NCI-H2081 (cell line): ENCODE measurements around the gene SNRNP70.
A peak's percentile ranks its signal among the peaks of the same experiment; 100 is the strongest.
"Not testable (repeated sequence)": the region's sequence is repeated elsewhere in the genome, so short reads cannot be mapped to it uniquely, and the experiment has no call there.

Experiments
- DNase-seq, 2 experiments: peaks; one replicate each; lab custom pipeline; 2025; lab: John Stamatoyannopoulos, UW

SNRNP70 gene

GRCh38 chr19:49120325-49120683 lies 35.1 kb downstream of the SNRNP70 start:
- no peak for DNase-seq

- no peak for DNase-seq
Observed at GRCh38 chr19:49120868-49121267, 35.6 kb downstream of the SNRNP70 start.

- not testable (repeated sequence) for DNase-seq
Observed at GRCh38 chr19:49121841-49122240, 36.6 kb downstream of the SNRNP70 start.

- not testable (repeated sequence) for DNase-seq
Observed at GRCh38 chr19:49123285-49123684, 38.0 kb downstream of the SNRNP70 start.

DNA sequence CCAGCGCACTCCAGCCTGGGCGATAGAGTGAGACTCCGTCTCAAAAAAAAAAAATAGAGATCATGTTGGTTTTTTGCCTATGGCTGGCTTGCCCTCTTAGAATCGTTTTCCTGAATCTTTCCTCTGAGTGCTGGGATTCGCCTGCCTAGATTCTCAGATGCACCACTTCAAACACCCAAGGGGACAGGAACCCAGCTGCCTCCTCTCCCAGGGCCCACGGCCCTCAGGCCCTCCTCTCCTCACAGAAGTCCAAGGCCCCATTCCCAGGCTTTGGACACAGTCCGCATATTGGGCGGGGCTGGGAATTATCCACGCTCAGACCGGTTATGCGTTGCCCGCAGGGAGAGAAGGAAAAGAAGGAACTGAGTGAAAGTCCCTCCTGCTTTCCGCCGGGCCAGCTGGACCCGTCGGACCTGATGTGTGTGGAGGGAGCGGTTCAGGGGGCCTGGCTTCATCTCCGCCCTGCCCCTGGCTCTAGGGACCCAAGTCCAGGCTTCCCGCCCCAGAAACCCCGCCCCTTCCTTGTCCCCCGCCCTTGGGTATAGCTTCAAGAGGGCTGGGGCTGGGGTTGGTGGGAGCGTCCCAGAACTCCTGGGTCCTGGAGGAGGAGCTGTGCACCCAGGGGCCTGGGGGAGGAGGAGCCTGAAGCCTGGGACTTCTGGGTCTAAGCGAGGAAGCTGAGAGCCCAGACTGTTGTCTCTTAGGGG lies 39.9 kb downstream of the SNRNP70 start:
- DNase-seq, result no peak

- DNase-seq, result no peak
Observed at GRCh38 chr19:49126575-49126974, 41.3 kb downstream of the SNRNP70 start.

- not testable (repeated sequence) for DNase-seq
Observed at GRCh38 chr19:49127225-49127624, 42.0 kb downstream of the SNRNP70 start.

GRCh38 chr19:49127674-49128544 lies 42.7 kb downstream of the SNRNP70 start:
- peak; percentile 91 to 93 for DNase-seq

DNA sequence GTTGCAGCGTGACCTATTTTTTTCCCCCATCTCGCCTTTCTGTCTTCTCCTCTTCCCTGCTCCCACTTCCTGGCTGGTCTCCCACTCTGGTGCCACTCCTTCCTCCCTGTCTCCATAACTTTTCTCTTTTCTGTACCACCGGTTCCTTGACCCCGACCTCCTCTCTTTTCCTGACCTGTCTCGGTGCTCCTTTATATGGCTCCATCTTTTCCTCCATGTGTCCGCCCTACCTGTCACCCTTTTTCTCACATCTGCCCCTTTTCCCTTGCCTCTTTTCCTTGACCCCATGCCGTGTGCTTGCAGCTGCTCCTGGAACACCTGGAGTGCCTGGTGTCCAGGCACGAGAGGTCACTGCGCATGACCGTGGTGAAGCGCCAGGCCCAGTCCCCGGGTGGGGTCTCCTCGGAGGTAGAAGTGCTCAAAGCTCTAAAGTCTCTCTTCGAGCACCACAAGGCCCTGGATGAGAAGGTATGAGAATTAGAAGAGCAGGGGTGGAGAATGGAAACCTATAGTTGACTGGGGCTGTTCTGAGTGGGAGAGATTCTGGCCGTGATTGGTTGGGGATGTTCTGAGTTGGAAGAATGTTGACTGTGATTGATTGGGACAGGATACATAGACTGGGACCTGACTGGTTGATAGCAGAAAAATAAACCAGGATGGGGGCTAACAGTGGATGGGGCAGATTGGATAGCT lies 43.4 kb downstream of the SNRNP70 start:
- DNase-seq, result no peak

DNA sequence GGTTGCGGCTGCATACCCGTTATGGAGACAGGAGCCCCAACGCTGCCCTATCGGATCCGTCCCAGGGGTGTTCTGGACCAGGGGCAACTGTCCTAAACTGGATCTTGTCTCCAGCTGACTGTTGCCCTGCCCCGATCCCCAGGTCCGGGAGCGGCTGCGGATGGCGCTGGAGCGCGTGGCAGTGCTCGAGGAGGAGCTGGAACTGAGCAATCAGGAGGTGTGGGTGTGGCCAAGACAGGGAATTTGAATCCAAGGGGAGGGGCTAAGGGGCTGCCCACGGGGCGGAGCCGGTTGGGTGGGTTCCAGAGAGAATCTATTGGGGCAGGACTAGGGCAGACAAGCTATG lies 44.0 kb downstream of the SNRNP70 start:
- DNase-seq, result no peak

DNA sequence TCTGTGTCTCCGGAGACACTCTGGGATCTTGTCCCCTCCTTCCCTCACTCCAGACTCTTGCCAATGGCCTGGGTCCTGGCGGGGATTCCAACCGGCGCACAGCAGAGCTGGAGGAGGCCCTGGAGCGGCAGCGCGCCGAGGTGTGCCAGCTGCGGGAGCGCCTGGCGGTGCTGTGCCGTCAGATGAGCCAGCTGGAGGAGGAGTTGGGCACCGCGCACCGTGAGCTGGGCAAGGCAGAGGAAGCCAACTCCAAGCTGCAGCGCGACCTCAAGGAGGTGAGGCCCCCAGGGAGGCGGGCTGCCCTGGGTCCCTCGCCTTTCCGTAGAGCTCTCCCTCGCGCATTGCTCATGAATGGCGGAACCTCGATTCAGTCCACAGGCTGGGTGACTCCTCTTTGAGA lies 45.1 kb downstream of the SNRNP70 start:
- no peak for DNase-seq

DNA sequence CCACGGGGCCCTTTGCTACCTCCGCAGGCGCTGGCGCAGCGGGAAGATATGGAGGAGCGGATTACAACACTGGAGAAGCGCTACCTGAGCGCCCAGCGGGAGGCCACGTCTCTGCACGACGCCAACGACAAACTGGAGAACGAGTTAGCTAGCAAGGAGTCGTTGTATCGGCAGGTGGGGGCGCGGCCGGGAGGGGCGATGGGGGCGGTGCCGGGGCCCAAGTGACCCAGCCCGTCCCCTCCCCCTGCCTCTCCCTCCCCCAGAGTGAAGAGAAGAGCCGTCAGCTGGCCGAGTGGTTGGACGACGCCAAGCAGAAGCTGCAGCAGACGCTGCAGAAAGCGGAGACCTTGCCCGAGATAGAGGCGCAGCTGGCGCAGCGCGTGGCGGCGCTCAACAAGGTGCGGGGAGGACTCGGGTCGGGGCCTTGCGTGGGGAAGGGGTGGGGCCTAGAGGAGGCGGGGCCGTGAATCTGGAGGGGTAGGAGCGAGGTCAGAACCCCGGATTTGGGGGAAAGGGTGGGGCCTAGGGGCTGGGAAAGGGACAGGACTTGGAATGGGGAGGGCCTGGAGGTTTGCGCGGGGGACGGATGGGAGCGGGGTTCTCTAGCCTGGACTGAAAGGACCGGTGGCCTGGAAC lies 47.8 kb downstream of the SNRNP70 start:
- no peak for DNase-seq

- DNase-seq, result no peak
Observed at GRCh38 chr19:49133621-49134454, 48.6 kb downstream of the SNRNP70 start.

- DNase-seq, result no peak
Observed at GRCh38 chr19:49135686-49136085, 50.4 kb downstream of the SNRNP70 start.

DNA sequence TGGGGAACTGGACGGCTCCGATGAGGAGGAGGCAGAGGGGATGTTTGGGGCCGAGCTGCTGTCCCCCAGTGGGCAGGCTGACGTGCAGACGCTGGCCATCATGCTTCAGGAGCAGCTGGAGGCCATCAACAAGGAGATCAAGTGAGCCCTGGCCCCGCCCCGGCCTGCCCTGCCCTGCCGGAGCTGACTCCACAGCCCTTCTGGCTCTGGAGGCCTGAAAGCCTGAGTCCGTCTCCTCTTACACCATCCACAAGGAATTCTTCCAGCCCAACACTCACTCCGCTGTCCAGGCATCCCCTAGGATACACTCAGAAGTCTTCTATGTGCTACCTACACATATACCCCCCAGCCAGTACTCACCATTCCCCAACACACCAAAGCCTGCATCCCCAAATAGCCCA lies 51.5 kb downstream of the SNRNP70 start:
- DNase-seq, result no peak

- DNase-seq, result no peak
Observed at GRCh38 chr19:49140951-49141350, 55.7 kb downstream of the SNRNP70 start.

DNA sequence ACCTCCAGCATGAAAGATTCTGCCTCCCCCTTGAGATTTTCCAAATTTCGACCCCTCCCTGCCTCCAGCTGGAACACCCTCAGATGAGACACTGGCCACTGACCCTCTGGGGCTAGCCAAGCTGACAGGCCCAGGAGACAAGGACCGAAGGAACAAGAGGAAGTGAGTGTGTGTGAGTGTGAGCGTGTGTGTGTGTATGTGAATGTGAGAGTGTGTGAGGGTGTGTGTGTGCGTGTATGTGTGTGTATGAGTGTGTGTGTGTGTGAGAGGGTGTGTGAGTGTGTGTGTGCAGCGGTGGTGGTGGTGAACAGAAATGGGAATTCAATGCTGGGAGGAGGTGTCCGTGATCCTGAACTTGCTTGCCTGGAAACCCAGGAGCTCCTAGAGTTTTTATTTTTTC lies 56.1 kb downstream of the SNRNP70 start:
- no peak for DNase-seq

DNA sequence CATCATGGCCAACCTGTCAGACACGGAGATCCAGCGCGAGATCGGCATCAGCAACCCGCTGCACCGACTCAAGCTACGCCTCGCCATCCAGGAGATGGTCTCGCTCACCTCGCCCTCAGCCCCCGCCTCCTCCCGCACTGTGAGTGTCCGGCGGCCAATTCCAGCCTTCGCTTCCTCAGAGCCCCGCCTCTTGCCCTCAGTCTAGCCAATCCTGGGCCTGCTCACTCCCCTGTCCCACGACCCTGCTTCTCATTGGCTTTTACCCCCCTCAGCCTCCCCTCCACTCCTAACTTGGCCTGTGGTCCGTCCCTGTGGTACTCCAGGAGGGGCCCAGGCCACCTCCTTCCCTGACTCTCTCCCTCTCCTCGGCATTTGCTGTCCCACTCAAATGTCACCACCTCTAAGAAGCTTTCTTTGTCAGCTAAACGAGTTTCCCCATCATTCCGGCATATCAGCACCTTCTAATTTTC lies 57.6 kb downstream of the SNRNP70 start:
- peak; percentile 60 to 61 for DNase-seq

- DNase-seq, result peak; percentile 19 to 29
Observed at GRCh38 chr19:49145573-49146407, 60.5 kb downstream of the SNRNP70 start.

GRCh38 chr19:49146408-49146770 lies 61.1 kb downstream of the SNRNP70 start:
- DNase-seq, result not testable (repeated sequence)
